K562 (cell line): ENCODE measurements around the gene RUNX1. TPM values are rescaled to one million over a fixed set of nuclear protein-coding genes. Genes with fewer than 3 reads are reported as not detected.

Experiments used
- CREBBP ChIP-seq: IDR thresholded peaks from one replicate; pipeline ENCODE4 v1.6.1; 2012; ENCODE audit warnings: low read depth, mild to moderate bottlenecking, control low read depth, inconsistent platforms, low read length
- DACH1 ChIP-seq: fragments of 450-650 bp; IDR thresholded peaks from 2 replicates; pipeline ENCODE4 v1.6.1; 2018; ENCODE audit not compliant: partially characterized antibody
- ETS1 ChIP-seq: conservative IDR thresholded peaks from 2 replicates; pipeline ENCODE4 v1.6.1; 2011; ENCODE audit warnings: low read depth, mild to moderate bottlenecking, low read length; ENCODE audit not compliant: control insufficient read depth
- PHB2 ChIP-seq: fragments of 450-650 bp; IDR thresholded peaks from 2 replicates; pipeline ENCODE4 v1.6.1; 2017; ENCODE audit warnings: low read depth
- ZBTB40 ChIP-seq, 2 experiments: fragments of 450-650 bp in 1 of 2; sonication (generic) in 1 of 2; formaldehyde crosslinking in 1 of 2; IDR thresholded peaks; 2 replicates each; pipeline versions ENCODE4 v1.7.1 to v1.9.0; 2016 to 2022; ENCODE audit warnings: inconsistent platforms in 1 of 2, mild to moderate bottlenecking in 1 of 2, missing genetic modification reagents in 1 of 2
- polyA plus RNA-seq, 8 experiments: library from polyadenylated mRNA; depleted of rRNA in 4 of 8; stranded (reverse) in 5 of 8; unstranded in 3 of 8; fragments of >200 nt; fragmentation: Nextera tagmentation in 2 of 8; fragmentation: Illumina TruSeq in 1 of 8; extraction: Ambion mirVana in 2 of 8; extraction: Trizol in 1 of 8; gene quantifications; 2 replicates each; pipeline versions ENCODE4 v1.2.1 to v1.2.3, GENCODE V29; 2011 to 2014; ENCODE audit warnings: inconsistent platforms in 1 of 8, missing spikeins in 1 of 8
- total RNA-seq, 7 experiments: library from RNA; depleted of rRNA in 6 of 7; stranded (reverse); fragments of >200 nt in 6 of 7; fragmentation: Illumina TruSeq in 2 of 7; extraction: Trizol in 2 of 7; gene quantifications; 2 replicates each; pipeline versions ENCODE4 v1.2.1 to v1.2.3, GENCODE V29; 2011 to 2021; ENCODE audit warnings: low replicate concordance in 1 of 7

Gene RUNX1
- total and polyA plus RNA-seq, 9 of the 15 experiments (the other 6 are each of a cell fraction or from before 2014, with no cell fraction given), result 2.2 to 68.6 (median 17.8) TPM

- no peak for TF ChIP-seq ZBTB40 (IDR thresholded peaks at IDR 0.05)
- no peak for TF ChIP-seq ZBTB40 (CRISPR knock-in tag; IDR thresholded peaks at IDR 0.05)
- no peak for TF ChIP-seq CREBBP
- no peak for TF ChIP-seq PHB2
- no peak for TF ChIP-seq DACH1
- no peak for TF ChIP-seq ETS1
These were observed 102.1 kb downstream of the RUNX1 start (continued) for GRCh38 chr21:34946916-34947534.
